NCI-H526 treated with DMSO at 0.1 percent for 48 hours (cell line): Measurements from ENCODE around the gene PRDM16.

Experiments used
- DNase-seq: peaks from one replicate; lab custom pipeline; 2025; lab: John Stamatoyannopoulos, UW

PRDM16 gene

DNA sequence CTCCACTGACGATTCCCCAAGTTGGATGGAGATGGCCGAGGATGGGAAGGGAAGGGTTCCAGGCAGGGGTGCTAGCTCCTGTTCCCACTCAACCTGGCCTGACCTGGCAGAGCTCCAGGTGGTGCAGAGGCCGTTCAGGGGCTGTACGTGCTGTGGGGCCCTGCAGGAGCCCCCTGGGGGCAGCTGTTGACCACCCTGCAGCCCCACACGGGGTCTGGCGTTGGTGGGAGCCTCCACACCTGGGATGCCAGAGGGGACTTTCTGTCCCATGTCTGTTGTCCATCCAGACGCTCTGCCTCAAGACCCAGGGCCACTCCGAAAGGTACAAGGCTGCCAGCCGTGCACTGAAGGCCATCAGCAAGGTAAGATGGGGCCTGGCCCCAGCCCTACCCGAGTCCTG is 405.4 kb downstream of the PRDM16 start:
- DNase-seq = no peak

DNA sequence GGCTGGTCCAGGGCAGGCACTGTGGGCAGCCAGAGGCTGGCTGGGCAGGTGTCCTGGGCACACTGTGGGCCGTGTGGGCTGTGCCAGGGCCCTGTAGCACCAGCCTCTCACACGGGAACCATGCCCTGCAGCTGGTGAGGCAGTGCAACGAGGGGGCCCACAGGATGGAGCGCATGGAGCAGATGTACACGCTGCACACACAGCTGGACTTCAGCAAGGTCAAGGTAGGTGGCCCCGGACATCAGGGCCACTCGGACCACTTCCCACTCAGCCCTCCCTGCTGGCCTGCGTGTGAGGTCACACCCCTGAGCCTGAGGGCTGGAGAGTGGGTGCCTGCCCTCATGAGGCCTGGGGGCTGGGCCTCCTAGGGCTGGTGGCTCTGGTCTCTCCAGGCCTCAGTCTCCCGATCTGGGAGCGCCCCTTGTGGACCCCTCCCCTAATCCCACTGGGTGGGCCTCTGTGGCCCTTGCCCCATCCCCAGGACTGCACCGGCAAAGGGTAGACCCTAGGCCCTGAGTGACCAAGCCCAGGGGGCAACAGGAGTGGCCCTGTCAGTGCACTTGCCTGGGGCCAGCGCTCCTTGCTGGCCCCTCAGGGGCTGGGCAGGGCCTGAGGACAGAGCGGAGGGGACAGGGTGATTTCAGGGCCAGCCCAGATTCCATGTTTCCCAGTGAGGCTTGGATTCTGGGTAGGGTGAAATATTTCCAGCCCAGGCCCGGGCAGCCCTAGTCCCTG is 407.0 kb downstream of the PRDM16 start:
- DNase-seq = no peak

DNA sequence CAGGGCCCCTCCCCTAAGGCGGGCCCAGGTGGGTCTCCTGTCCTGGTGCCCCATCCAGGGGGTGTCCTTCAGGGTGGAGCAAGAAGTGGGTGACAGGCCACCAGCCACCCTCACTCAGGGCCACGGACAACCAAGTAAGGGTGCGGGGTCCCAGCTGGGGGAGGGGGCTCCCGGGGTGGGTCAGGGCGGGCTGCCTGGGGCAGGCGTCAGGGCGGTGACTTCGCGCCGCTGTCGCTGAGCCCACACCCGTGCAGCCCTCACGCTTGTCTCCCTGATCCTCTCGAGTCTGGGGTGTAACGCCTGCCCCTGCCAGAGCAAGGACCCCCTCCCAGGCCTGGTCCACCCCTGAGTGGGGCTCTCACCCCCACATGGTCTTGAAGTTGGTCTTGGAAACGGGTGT is 407.7 kb downstream of the PRDM16 start:
- no peak for DNase-seq

DNA sequence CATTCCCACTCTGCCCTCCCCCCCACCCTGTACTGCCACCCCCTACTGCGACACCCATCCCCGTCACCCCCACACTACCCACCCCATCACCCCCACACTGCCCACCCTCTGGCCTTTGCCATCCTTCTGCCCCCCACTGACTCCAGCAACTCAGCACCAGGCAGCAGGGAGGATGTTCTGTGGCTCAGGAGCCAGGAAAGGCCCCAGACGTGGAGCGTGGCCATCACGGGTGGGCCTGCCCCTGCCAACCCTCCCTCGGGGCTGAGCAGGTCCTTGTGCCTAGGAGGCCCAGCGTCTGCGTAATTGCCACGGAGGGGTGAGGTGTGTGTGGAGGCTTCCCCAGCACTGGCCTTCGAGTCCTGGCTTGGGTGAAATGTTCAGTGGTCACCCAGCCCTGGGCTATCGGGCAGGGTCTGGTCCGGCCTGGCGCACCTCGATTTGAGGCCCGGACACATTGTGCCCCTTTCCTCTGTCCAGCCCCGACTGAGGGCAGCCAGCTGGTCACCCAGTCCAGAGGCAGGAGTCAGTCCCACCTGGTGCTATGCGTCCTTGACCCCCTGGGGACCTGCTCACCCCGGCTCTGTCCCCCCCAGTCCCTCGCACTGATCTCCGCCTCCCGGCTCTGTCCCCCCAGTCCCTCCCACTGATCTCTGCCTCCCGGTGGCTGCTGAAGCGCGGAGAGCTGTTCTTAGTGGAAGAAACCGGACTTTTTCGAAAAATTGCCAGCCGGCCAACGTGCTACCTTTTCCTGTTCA is 408.4 kb downstream of the PRDM16 start:
- DNase-seq = no peak

DNA sequence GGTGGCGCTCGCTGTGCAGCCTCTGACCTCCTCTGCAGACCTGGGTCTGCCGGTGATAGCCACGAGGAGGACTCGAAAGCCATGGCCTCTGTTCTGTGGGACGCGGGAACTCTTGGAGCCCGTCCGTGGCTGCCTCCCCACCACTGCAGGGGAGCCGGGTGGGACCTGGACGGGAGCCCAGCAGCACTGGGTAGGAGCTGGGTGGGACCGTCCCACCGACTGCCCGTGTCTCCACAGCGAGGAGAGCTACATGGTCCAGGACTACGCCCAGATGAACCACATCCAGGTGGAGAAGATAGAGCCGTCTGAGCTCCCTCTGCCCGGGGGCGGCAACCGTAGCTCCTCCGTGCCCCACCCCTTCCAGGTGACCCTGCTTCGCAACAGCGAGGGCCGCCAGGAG is 409.2 kb downstream of the PRDM16 start:
- DNase-seq = no peak

DNA sequence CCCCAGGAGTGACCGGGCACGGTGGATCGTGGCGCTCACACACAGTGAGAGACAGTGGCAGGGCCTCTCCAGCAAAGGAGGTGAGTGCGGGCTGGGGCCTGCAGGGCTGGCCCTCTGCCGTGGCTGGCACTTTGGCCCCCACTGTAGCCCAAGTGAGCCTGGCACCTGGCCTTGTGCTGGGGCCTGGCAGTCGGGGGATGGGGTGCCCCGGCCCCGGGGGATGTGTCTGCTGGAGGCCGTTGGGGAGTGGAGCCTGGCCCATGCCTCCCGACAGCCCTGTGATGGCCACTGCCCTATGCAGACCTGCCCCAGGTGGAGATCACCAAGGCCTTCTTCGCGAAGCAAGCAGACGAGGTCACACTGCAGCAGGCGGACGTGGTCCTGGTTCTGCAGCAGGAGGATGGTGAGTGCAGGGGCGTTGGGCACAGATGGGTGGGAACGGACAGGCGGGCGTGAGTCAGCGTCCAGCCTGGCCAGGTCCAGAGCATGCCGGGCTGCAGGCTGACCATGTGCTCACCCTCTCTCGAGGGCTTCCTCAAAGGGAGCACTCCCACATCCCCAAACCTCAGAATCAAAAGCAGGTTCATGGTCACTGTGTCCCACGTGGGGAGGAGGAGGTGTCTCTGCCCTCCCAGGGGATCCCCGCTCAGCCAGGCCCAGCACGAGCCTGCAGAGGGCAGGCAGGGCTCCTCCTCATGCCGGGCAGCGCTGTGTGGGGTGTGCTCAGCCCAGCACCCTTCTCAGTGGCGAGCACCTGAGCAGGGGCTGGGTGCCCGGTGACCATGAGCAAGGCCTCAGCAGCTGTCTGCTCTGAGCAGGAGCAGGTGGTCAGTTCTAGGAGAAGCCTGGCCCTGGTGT is 410.7 kb downstream of the PRDM16 start:
- DNase-seq = no peak

DNA sequence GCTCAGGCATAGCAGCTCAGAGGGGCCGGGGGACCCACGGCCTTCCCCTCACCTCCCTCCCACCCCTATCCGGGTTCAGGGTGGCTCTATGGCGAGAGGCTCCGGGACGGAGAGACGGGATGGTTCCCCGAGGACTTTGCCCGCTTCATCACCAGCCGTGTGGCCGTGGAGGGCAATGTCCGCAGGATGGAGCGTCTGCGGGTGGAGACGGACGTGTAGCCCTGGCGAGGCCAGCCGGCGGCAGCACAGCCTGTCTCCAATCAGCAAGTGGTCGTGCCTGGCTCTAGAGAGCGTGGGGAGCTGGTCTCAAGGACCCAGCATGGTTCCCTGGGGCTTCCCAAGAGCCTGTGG is 411.3 kb downstream of the PRDM16 start:
- DNase-seq = no peak

DNA sequence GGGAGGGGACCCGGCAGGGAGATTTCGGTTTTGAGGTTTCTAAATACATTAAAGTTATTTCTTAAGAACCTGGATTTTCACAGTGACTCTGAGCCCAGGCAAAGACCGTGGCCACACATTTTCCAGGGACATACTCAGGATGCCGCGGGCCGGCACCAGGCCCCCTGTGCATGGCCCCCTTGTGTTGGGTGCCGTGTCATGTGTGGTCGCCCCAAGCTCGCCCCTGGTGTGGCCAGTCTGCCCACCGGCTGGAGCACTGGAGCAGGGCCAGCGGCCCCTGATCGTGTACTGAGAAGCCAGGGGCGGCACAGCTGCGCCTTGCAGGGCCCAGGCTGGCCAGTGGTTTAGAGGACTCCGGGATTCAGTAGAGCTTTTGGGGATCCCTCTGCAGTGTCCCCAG is 412.0 kb downstream of the PRDM16 start:
- no peak for DNase-seq

DNA sequence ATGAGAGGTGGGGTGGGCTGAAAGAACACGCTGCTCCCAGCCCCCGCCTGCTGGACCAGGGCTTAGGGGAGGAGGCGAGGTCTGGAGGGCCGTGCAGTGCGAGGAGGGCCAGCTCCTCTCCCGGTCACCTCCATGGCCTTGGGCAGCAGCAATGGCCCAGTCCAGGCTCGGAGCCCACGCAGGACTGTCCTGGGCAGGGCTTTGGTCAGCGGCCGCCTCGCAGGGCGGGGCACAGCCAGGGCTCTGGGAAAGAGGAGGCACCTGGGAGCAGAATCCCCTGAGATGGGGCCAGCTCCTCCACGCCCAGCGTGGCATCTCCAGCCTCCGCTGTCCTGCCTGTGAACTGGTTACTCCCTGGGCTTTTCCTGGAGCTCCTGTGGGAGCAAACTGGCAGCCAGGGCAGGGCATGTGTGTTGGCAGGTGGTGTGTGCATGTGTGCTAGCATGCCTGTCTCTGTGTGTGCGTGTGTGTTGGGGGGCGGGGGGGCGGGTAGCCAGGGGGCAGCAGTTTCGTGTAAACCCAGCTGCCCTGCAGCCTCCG is 412.9 kb downstream of the PRDM16 start:
- DNase-seq = no peak

DNA sequence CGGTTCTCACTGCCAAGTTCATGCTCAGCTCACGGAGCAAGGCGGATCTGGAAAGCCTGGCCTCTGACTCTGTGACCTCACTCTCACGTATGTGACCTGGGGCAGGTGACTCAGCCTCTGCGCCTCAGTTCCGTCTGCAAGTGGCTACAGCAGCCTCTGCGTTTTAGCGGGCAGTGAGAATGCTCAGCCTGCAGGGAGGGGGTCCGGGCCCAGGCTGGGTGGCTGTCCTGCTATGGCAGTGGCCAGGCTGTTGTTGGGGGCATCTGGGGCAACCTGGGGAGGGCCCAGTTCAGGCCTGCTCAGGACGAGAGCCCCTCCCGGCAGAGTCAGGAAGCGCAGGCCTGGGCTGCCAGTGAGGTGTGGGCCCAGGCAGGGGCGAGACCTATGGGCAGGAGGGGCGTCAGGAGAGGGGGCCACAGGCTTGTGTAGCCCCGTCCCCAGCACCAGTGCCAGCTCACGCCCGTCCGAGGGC is 413.4 kb downstream of the PRDM16 start:
- DNase-seq = no peak

DNA sequence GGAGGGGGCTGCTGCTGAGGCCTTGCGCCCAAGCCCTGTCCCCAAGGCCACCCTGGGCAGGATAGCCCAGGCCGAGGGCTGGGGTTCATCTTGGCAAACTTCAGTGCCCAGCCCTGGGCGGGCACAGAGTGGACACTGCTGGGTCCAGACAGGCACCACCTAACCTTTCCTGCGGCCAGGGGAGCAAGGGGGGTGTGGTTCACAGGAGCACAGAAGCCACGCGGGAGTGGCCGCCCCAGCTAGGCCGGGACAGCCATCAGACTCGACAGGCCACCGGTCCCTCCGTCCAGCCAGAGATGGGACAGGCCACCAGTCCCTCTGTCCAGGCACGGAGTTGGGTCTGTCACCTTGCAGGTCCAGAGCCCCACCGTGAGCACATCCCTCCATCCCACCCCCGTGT is 414.4 kb downstream of the PRDM16 start:
- no peak for DNase-seq

DNA sequence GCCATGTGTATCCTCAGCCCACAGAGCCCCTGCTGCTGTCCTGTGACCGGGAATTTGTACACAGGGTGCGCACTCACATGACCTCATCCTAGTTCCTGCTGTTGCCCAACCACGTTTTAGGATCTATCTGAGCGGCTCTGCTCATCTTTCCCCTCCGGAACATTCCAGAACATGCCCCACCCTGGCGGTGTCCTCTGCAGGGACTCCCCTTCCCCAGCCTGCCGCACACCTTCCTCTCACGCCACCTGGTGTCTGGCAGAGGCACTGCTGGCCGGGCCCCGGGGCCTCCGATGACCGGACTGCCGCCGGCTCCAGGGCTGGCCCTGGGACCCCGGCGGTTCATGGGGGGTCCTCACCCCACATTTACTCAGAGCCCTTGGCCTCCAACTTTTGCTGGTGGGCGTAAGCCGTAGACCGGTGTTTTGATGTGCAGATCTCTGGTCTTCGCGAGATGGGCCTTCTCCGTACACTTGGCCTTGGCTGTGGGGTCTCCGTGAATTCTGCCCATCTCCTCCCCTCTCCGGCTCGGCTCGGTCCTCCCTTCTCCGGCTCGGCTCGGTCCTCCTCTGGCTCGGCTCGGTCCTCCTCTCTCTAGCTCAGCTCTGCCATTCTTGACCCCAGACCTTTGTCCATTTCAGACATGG is 414.9 kb downstream of the PRDM16 start:
- no peak for DNase-seq

DNA sequence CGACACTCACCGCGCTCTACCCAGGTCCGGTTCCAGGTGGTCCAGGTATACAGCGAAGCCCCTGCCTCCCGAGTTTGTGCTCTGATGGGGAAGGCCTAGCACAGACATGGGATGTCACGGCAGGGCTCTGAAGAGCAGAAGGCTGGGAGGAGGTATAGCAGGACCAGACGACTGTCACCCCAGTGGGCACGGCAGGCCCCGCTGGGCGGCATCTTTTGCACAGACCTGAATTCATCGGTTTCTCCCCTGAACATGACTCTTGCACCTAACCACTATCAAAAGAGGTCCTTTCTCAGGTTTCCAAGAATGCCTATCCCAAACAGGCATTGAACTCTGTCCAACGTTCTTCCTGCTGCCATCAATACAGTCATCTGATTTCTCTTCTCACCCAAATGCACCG is 416.0 kb downstream of the PRDM16 start:
- no peak for DNase-seq
